ENCODE data around the gene ESM1. TPM values are rescaled to one million over a fixed set of nuclear protein-coding genes. Genes with fewer than 3 reads are reported as not detected.
"Not testable (repeated sequence)": the region's sequence is repeated elsewhere in the genome, so short reads cannot be mapped to it uniquely, and the experiment has no call there.

Gene ESM1
- total and polyA plus RNA-seq, 2 experiments from 2014 or later = 1.5 to 2.2 TPM

GRCh38 chr5:55004729-55005128 is 19.3 kb upstream of the ESM1 start:
- no peak for DNase-seq (ENCODE audit: low spot score)
- Histone ChIP-seq H3K79me2 (no peaks in the 10 kb centered on the region), H3K27ac (no peak overlapping the region), H3K9me2 (replicated peaks; ENCODE audit: insufficient read depth) (no peaks in the 10 kb centered on the region), H3K4me1 (ENCODE audit: insufficient read depth) (no peaks in the 10 kb centered on the region), H2AFZ (no peak overlapping the region), H3K9me3 (ENCODE audit: low read depth) (no peaks in the 10 kb centered on the region), H3K27me3 (no peaks in the 10 kb centered on the region), H3K36me3 (replicated peaks; ENCODE audit: insufficient read depth, low read depth) (no peaks in the 10 kb centered on the region), H3K4me3 (no peak overlapping the region), H4K20me1 (ENCODE audit: insufficient read depth, poor library complexity, severe bottlenecking) (no peaks in the 10 kb centered on the region), H3K4me2 (no peak overlapping the region)
- TF ChIP-seq EZH2phosphoT487 (IDR thresholded peaks at IDR 0.05; ENCODE audit: low read depth, severe bottlenecking, unreplicated experiment) (no peak), EZH2 (IDR thresholded peaks at IDR 0.05; ENCODE audit: borderline replicate concordance) (no peak), CTCF (IDR thresholded peaks at IDR 0.05; ENCODE audit: poor library complexity) (no peak)
- WGBS (ENCODE audit: low lambda C conversion rate, missing lambda C conversion rate) = 74% methylated on average over 1 of the region's 1 CpG

GRCh38 chr5:55003432-55004065 is 18.2 kb upstream of the ESM1 start:
- no peaks in the 10 kb centered on the region for H3K36me3 ChIP-seq (replicated peaks; ENCODE audit: insufficient read depth, low read depth)

GRCh38 chr5:55002166-55002565 is 16.8 kb upstream of the ESM1 start:
- DNase-seq (ENCODE audit: low spot score); H2AFZ ChIP-seq; H3K9me3 ChIP-seq (ENCODE audit: low read depth); H3K4me3 ChIP-seq; H3K9me2 ChIP-seq (replicated peaks; ENCODE audit: insufficient read depth); H3K4me1 ChIP-seq (ENCODE audit: insufficient read depth); H3K4me2 ChIP-seq; H3K27me3 ChIP-seq; H3K79me2 ChIP-seq; H3K27ac ChIP-seq; H3K36me3 ChIP-seq (replicated peaks; ENCODE audit: insufficient read depth, low read depth); H4K20me1 ChIP-seq (ENCODE audit: insufficient read depth, poor library complexity, severe bottlenecking): not testable (repeated sequence)
- 85% methylated on average over 2 of the region's 2 CpGs for WGBS (ENCODE audit: low lambda C conversion rate, missing lambda C conversion rate)

More at GRCh38 chr5:55003432-55004065, 18.2 kb upstream of the ESM1 start:
- Histone ChIP-seq H4K20me1 (ENCODE audit: insufficient read depth, poor library complexity, severe bottlenecking) (no peaks in the 10 kb centered on the region), H3K27me3 (no peaks in the 10 kb centered on the region), H3K4me3 (no peak overlapping the region), H3K27ac (no peak overlapping the region), H3K4me2 (no peak overlapping the region), H2AFZ (no peak overlapping the region), H3K9me2 (replicated peaks; ENCODE audit: insufficient read depth) (no peaks in the 10 kb centered on the region), H3K4me1 (ENCODE audit: insufficient read depth) (no peaks in the 10 kb centered on the region), H3K79me2 (no peaks in the 10 kb centered on the region), H3K9me3 (ENCODE audit: low read depth) (no peaks in the 10 kb centered on the region)
- WGBS (ENCODE audit: low lambda C conversion rate, missing lambda C conversion rate) = 72% methylated on average over 4 of the region's 4 CpGs
- no peak for DNase-seq (ENCODE audit: low spot score)
- no peak for TF ChIP-seq CTCF (IDR thresholded peaks at IDR 0.05; ENCODE audit: poor library complexity)
- TF ChIP-seq EZH2phosphoT487 (IDR thresholded peaks at IDR 0.05; ENCODE audit: low read depth, severe bottlenecking, unreplicated experiment) = no peak
- no peak for TF ChIP-seq EZH2 (IDR thresholded peaks at IDR 0.05; ENCODE audit: borderline replicate concordance)

GRCh38 chr5:54997081-54997480 is 11.7 kb upstream of the ESM1 start:
- H3K4me3 ChIP-seq = no peak overlapping the region
- 83% methylated on average over 2 of the region's 2 CpGs for WGBS (ENCODE audit: low lambda C conversion rate, missing lambda C conversion rate)
- no peaks in the 10 kb centered on the region for H3K9me2 ChIP-seq (replicated peaks; ENCODE audit: insufficient read depth)
- H3K79me2 ChIP-seq = no peaks in the 10 kb centered on the region
- no peak overlapping the region for H3K27ac ChIP-seq
- H3K4me1 ChIP-seq (ENCODE audit: insufficient read depth) = no peaks in the 10 kb centered on the region
- H3K4me2 ChIP-seq = no peak overlapping the region
- no peaks in the 10 kb centered on the region for H3K27me3 ChIP-seq
- TF ChIP-seq CTCF (IDR thresholded peaks at IDR 0.05; ENCODE audit: poor library complexity) (no peak), EZH2phosphoT487 (IDR thresholded peaks at IDR 0.05; ENCODE audit: low read depth, severe bottlenecking, unreplicated experiment) (no peak), EZH2 (IDR thresholded peaks at IDR 0.05; ENCODE audit: borderline replicate concordance) (no peak)
- no peaks in the 10 kb centered on the region for H3K36me3 ChIP-seq (replicated peaks; ENCODE audit: insufficient read depth, low read depth)
- no peaks in the 10 kb centered on the region for H3K9me3 ChIP-seq (ENCODE audit: low read depth)
- no peaks in the 10 kb centered on the region for H4K20me1 ChIP-seq (ENCODE audit: insufficient read depth, poor library complexity, severe bottlenecking)
- no peak overlapping the region for H2AFZ ChIP-seq
- DNase-seq (ENCODE audit: low spot score) = no peak
